ENCODE measurements around the gene CBX3. TPM values are rescaled to one million over a fixed set of nuclear protein-coding genes. Genes with fewer than 3 reads are reported as not detected.

CBX3 gene
- total and polyA plus RNA-seq, 2 of the 8 experiments (the other 6 are each of a cell fraction or from before 2014, with no cell fraction given) = 71.3 to 258 TPM

DNA sequence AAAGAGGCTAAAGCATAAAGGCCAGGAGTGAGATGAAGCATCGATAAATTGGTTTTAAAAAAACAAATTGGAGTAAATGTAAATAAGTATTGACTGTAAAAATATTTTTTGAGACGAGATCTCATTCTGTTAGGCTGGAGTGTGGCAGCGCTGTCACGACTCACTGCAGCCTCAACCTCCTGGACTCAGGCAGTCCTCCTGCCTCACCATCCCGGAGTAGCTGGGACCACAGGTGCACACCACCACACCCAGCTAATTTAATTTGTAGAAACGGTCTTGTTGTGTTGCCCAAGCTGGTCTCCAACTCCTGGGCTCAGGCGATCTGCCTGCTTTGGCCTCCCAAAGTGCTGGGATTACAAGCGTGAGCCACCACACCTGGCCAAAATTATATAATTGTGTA lies 18.8 kb upstream of the CBX3 start:
- Histone ChIP-seq H3K56ac (replicated peaks; ENCODE audit: insufficient read length, low read depth, low read length) (no peak overlapping the region), H3K79me1 (ENCODE audit: low read depth, low read length) (peaks cover 2% of the 10 kb centered on the region; the same call in 1 of the 2 replicates), H4K20me1 (replicated peaks in 1 of 2; ENCODE audit: control insufficient read depth in 1 of 2, insufficient read depth in 2 of 2, low read length in 2 of 2) (peaks cover 2 to 9% of the 10 kb centered on the region in 2 experiments), H3K27ac (ENCODE audit: low read depth, low read length) (no peak overlapping the region), H3K36me3 (ENCODE audit: control insufficient read depth in 2 of 4, insufficient read depth in 4 of 4, low read length in 3 of 4) (peaks cover 4 to 14% (median 7%) of the 10 kb centered on the region in 4 experiments; a peak in 4 of 8 replicates), H3K4ac (replicated peaks; ENCODE audit: insufficient read length, low read depth, low read length) (no peak overlapping the region), H4K8ac (ENCODE audit: extremely low read depth, insufficient read depth, low read length) (no peak overlapping the region), H4K5ac (ENCODE audit: insufficient read length, low read depth, low read length) (no peak overlapping the region), H2BK15ac (ENCODE audit: low read length) (no peak overlapping the region), H3K18ac (ENCODE audit: extremely low read depth, low read length) (no peak overlapping the region), H2BK120ac (replicated peaks; ENCODE audit: low read depth, low read length) (no peak overlapping the region), H3K4me1 (replicated peaks in 1 of 4; ENCODE audit: control insufficient read depth in 3 of 4, insufficient read depth in 4 of 4, low read length in 3 of 4) (peaks cover 0 to 5% (median 0%) of the 10 kb centered on the region in 4 experiments; a peak in 1 of 7 replicates), H3K4me2 (ENCODE audit: insufficient read depth in 1 of 2, low read depth in 2 of 2, low read length in 2 of 2) (no peak overlapping the region), H4K91ac (replicated peaks; ENCODE audit: insufficient read length, low read length) (no peak overlapping the region), H2AFZ (ENCODE audit: low read length) (no peak overlapping the region), H3K14ac (ENCODE audit: insufficient read length) (no peak overlapping the region), H3K79me2 (ENCODE audit: control insufficient read depth in 1 of 2, insufficient read depth in 2 of 2, low read length in 2 of 2) (peaks cover 0 to 9% of the 10 kb centered on the region in 2 experiments; a peak in 2 of 4 replicates), H3K23ac (ENCODE audit: insufficient read length) (no peak overlapping the region), H3K9me3 (ENCODE audit: insufficient read depth in 2 of 2, low read depth in 1 of 2, low read length in 1 of 2) (no peaks in the 10 kb centered on the region), H2AK5ac (ENCODE audit: low read depth, low read length) (no peak overlapping the region), H2BK20ac (ENCODE audit: low read length) (no peak overlapping the region), H3K27me3 (replicated peaks in 1 of 4; ENCODE audit: control insufficient read depth in 3 of 4, extremely low read depth in 1 of 4, insufficient read depth in 3 of 4, low read length in 3 of 4) (no peaks in the 10 kb centered on the region), H3K9ac (replicated peaks in 1 of 4; ENCODE audit: extremely low read depth in 1 of 4, low read depth in 3 of 4, low read length in 3 of 4) (no peak overlapping the region), H2BK5ac (ENCODE audit: low read depth, low read length) (no peak overlapping the region), H2BK12ac (ENCODE audit: low read depth, low read length) (no peak overlapping the region), H3K23me2 (ENCODE audit: low read depth, low read length) (no peaks in the 10 kb centered on the region), H3K4me3 (ENCODE audit: extremely low read depth in 1 of 4, insufficient read depth in 2 of 4, low read depth in 3 of 4, low read length in 4 of 4) (no peak overlapping the region)
- CTCF ChIA-PET (ENCODE audit: partially characterized antibody) = interaction anchor here (1.0 to 4.8 kb wide), 4 partner anchors 91 to 182 kb away, joined by 3 to 46 read pairs (median 4); no protein-coding TSS in a partner anchor
- POLR2A ChIA-PET (ENCODE audit: partially characterized antibody) = interaction anchor here (0.6 to 17.3 kb wide), 14 partner anchors 9 to 1158 kb away, joined by 3 to 578 read pairs (median 5); partner anchors contain the start of genes CBX3 and HNRNPA2B1
- DNase-seq (ENCODE audit: low read depth in 1 of 2, low spot score in 2 of 2) = no peak
- WGBS, 2 experiments (ENCODE audit: extremely low coverage in 1 of 2, insufficient coverage in 1 of 2, insufficient read length in 1 of 2, insufficient replicate concordance in 2 of 2, low coverage in 1 of 2, low lambda C conversion rate in 2 of 2, missing lambda C conversion rate in 1 of 2) = 91% methylated on average over 8 of the region's 8 CpGs; no CpG with 5 or more reads in 1 of the 2 experiments
- no peak for TF ChIP-seq NANOG (IDR thresholded peaks at IDR 0.05; ENCODE audit: insufficient read depth, low read depth, low read length, poor library complexity, severe bottlenecking)
- TF ChIP-seq TAF1 (IDR thresholded peaks at IDR 0.05; ENCODE audit: low read depth, low read length) = no peak
- no peak for TF ChIP-seq EGR1 (IDR thresholded peaks at IDR 0.05; ENCODE audit: borderline replicate concordance, low read depth, low read length)
- no peak for TF ChIP-seq RNF2 (IDR thresholded peaks at IDR 0.05; ENCODE audit: borderline replicate concordance, low read depth, low read length, missing control alignments, poor library complexity, severe bottlenecking)
- no peak for TF ChIP-seq HDAC2 (IDR thresholded peaks at IDR 0.05; ENCODE audit: borderline replicate concordance in 1 of 2, low read depth in 2 of 2, low read length in 2 of 2)
- no peak for TF ChIP-seq RBBP5 (IDR thresholded peaks at IDR 0.05; ENCODE audit: borderline replicate concordance, low read depth, low read length)
- TF ChIP-seq CHD2 (IDR thresholded peaks at IDR 0.05; ENCODE audit: low read length) = no peak
- TF ChIP-seq POLR2AphosphoS5 (IDR thresholded peaks at IDR 0.05; ENCODE audit: low read depth, low read length) = no peak; the same call in 1 of the 2 replicates
- no peak for TF ChIP-seq FOSL1 (IDR thresholded peaks at IDR 0.05; ENCODE audit: insufficient read depth, low read depth, low read length)
- TF ChIP-seq EP300 (IDR thresholded peaks at IDR 0.05; ENCODE audit: borderline replicate concordance in 1 of 2, low read depth in 2 of 2, low read length in 2 of 2) = no peak
- no peak for TF ChIP-seq TEAD4 (IDR thresholded peaks at IDR 0.05; ENCODE audit: low read depth, low read length)
- no peak for TF ChIP-seq SP1 (IDR thresholded peaks at IDR 0.05; ENCODE audit: low read depth, low read length)
- TF ChIP-seq YY1 (IDR thresholded peaks at IDR 0.05; ENCODE audit: low read depth, low read length) = no peak
- FAIRE-seq = no peak

Data from H1 (cell line).